ENCODE data around the gene EFNA5. TPM values are rescaled to one million over a fixed set of nuclear protein-coding genes. Genes with fewer than 3 reads are reported as not detected.
A peak's percentile ranks its signal among the peaks of the same experiment; 100 is the strongest.

The EFNA5 gene
- total and polyA plus RNA-seq, 7 donors, result 0.32 to 5.4 (median 2.1) TPM

GRCh38 chr5:107576155-107576554 lies 94.6 kb downstream of the EFNA5 start:
- DNase-seq (no peak), ATAC-seq (no peak)
- Histone ChIP-seq H3K36me3 (ENCODE audit: insufficient read depth in 1 of 2, low read depth in 1 of 2) (no peaks in the 10 kb centered on the region), H3K9me3 (no peaks in the 10 kb centered on the region), H3K4me3 (no peak overlapping the region), H3K4me1 (peaks cover 3% of the 10 kb centered on the region), H3K27ac (no peak overlapping the region), H3K27me3 (ENCODE audit: insufficient read depth in 3 of 3, low read length in 2 of 3) (peaks cover 0 to 2% (median 0%) of the 10 kb centered on the region in 3 donors)
- TF ChIP-seq CTCF (IDR thresholded peaks at IDR 0.05), result no peak
- WGBS, 3 donors, result 68 to 73% (median 68%) methylated on average over 4 of the region's 4 CpGs
- intact Hi-C loops (cut with DNase I), result loop anchor here in 1 of 2 donors (10.0 kb wide), 1 partner anchor 99 kb away; the partner anchor contains the start of gene EFNA5

GRCh38 chr5:107574287-107574686 lies 96.5 kb downstream of the EFNA5 start:
- Histone ChIP-seq H3K36me3 (ENCODE audit: insufficient read depth in 1 of 2, low read depth in 1 of 2) (no peaks in the 10 kb centered on the region), H3K9me3 (no peaks in the 10 kb centered on the region), H3K27ac (no peak overlapping the region), H3K4me3 (no peak overlapping the region), H3K27me3 (ENCODE audit: insufficient read depth in 3 of 3, low read length in 2 of 3) (peaks cover 0 to 2% (median 0%) of the 10 kb centered on the region in 3 donors), H3K4me1 (peaks cover 3% of the 10 kb centered on the region)
- ATAC-seq, result no peak
- 89 to 100% (median 94%) methylated on average over 1 of the region's 1 CpG for WGBS, 3 donors
- intact Hi-C loops (cut with DNase I), result loop anchor here in 1 of 2 donors (5.0 to 10.0 kb wide), 2 partner anchors 101 to 187 kb away; partner anchors contain the start of gene EFNA5
- DNase-seq, result no peak
- no peak for TF ChIP-seq CTCF (IDR thresholded peaks at IDR 0.05)

- Histone ChIP-seq H3K4me3 (no peak overlapping the region), H3K27me3 (ENCODE audit: insufficient read depth in 3 of 3, low read length in 2 of 3) (peaks cover 0 to 2% (median 0%) of the 10 kb centered on the region in 3 donors), H3K36me3 (ENCODE audit: insufficient read depth in 1 of 2, low read depth in 1 of 2) (no peaks in the 10 kb centered on the region), H3K9me3 (no peaks in the 10 kb centered on the region), H3K27ac (no peak overlapping the region), H3K4me1 (peaks cover 3% of the 10 kb centered on the region)
- intact Hi-C loops (cut with DNase I), result loop anchor here in 1 of 2 donors (5.0 to 10.0 kb wide), 2 partner anchors 102 to 186 kb away; partner anchors contain the start of gene EFNA5
- 57 to 79% (median 72%) methylated on average over 8 of the region's 8 CpGs for WGBS, 3 donors
- TF ChIP-seq CTCF (IDR thresholded peaks at IDR 0.05), result no peak
- DNase-seq, result no peak
- no peak for ATAC-seq
Observed at GRCh38 chr5:107572715-107573368, 97.9 kb downstream of the EFNA5 start.

- Histone ChIP-seq H3K27ac (peak overlapping the region; percentile 73), H3K27me3 (ENCODE audit: insufficient read depth in 3 of 3, low read length in 2 of 3) (peaks cover 0 to 2% (median 0%) of the 10 kb centered on the region in 3 donors), H3K4me3 (peak overlapping the region; percentile 63), H3K36me3 (ENCODE audit: insufficient read depth in 1 of 2, low read depth in 1 of 2) (no peaks in the 10 kb centered on the region), H3K9me3 (no peaks in the 10 kb centered on the region), H3K4me1 (peaks cover 3% of the 10 kb centered on the region)
- intact Hi-C loops (cut with DNase I), result loop anchor here in 1 of 2 donors (5.0 to 10.0 kb wide), 2 partner anchors 103 to 185 kb away; partner anchors contain the start of gene EFNA5
- ATAC-seq, result peak; percentile 88 to 97 (median 90)
- TF ChIP-seq CTCF (IDR thresholded peaks at IDR 0.05), result peak; percentile 97
- peak; percentile 90 to 94 for DNase-seq
- 5 to 8% (median 5%) methylated on average over 26 of the region's 26 CpGs for WGBS, 3 donors
Observed at GRCh38 chr5:107571621-107572536, 98.9 kb downstream of the EFNA5 start.

Measured in psoas muscle (tissue), 8 donors.